Measurements from ENCODE around the gene LRRC4C.

Gene LRRC4C

DNA sequence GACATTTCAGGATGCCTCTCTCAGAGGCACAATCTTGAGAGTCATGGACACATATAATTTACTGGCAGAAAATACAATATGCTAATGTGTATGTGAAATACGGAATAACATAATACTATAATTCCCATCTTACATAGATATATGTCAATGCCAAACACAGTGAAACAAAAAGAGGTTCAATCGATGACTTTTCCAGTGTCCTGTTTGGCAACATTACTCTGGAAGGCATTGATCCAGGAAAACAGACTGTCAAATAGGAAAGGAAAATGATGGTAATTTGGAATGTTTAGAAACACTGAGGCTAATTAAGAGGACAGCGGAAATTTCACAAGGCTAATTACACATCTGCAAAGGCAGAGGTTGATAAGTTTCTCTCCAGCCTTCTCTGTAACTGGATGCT is 942.3 kb downstream of the LRRC4C start:
- no peak for DNase-seq

DNA sequence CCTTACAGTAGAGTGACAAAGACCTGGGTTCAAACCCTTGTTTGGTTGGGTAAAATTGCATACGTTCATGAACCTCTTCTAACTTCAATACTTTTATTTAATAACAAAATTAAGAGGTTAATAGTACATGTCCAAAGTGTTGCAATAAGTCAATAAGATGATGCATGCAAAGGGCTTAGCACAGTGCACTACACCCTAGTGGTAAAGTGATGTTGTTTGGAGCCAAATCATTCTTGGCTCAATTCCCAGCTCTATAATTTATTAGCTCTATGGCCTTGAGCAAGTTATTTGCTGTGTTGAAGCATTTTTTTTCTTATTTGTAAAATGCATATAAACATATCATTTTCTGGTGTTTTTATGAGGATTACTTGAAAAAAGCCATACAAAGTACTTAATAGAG is 945.3 kb downstream of the LRRC4C start:
- DNase-seq: no peak

DNA sequence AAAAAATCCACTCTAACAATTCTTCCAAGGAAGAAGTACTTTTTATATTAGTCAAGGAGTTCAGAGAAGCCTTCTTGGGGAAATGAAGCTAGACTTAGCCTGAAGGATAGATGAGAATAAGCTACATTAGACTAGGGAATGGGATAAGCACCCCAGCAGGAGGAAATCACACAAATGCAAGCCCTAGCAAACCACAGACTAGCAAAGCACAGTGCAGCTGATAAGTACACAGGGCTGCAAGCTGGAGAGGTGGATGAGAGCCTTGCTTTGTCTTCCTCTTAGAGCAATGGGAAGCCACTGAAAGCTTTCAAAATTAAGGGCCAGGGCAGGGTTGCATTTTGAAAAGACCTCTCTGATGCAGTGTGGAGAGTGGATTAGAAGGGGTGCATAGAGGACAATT is 946.2 kb downstream of the LRRC4C start:
- DNase-seq: no peak

DNA sequence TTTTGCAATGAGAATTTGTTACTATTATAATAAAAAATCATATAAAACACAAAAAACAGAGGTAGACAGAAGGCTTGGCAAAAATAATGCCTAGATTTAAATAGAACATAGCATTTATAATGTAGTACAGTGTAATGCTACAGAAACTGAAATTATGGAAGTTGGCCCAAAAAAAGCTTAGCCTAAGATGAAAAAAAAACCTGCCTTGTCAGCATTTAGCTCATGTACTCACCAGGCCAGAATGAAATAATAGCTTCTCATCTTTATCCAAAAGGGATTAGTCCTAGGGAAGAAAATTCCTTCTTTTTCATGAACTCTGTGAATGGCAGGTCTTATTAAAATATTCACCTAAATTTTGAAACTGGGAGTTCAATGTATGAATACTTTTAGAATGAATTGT is 951.1 kb downstream of the LRRC4C start:
- no peak for DNase-seq

DNA sequence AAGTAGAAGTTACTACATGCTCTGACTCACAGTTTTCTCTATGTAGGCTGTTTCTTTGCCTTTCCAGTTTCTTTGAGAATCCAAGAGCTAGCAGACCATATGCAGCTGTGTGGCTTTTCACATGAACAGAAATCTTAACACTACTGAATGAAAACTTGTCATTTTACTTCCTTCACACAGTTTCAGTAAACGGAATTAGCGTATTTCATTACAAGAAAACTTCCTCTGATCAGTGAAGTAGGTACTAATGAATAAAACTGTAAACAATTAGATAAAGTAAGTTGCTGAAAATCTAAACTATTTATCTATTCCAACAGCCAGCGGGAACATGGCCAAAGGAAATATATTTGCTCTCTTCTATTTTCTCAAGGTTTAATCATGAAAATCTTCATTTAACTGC is 953.2 kb downstream of the LRRC4C start:
- no peak for DNase-seq

DNA sequence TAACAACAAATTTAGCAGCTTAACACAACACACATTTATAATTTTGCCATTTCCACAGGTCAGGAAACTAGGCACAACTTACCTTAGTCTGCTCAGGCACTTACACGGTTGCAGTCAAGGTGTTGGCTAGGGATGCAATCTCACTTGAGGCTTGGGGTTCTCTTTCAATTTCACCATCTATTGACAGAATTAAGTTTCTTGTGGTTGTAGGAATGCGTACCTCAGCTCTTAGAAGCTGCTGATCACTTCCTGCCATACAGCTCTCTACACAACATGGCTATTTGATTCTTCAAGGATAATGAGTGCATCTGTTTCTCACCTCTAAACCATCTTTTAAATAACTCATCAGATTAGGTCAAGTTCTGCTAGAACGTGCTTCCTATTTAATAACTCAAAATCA is 968.1 kb downstream of the LRRC4C start:
- DNase-seq: no peak

DNA sequence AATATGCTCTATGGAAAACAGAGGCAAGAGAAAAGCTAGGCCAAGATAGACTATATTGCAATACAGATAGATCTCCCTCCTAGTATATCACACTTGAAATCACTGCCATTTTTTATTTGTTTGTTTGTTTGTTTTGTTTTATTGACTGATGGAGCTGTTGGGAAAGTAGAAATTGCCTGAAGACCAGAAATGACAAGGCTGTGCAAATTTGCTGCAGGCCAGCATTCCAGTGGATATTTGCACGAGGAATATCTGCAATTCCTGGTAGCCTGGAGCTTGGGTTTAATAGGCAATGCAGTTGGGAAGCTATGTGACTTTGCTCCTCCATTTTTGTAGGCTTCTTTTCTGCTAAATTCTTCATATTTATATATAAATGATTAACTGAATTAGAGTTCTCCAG is 991.7 kb downstream of the LRRC4C start:
- DNase-seq: no peak

DNA sequence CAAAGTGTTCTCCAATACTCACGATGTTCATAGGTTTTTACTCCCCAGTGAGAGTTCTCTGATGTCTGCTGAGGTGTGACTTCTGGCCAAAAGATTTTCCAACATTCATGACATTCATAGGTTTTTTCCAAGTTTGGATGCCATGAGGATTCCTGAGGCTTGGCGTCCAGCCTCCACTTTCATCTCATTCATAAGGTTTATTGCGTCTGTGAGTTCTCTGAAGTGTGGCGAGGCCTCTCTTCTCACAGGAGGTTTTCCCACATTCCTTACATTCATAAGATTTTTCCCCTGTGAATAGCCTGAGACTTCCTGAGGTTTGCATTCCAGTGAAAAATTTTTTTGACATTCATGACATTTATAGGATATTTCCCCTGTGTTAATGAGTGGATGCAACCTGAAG is 1014.1 kb downstream of the LRRC4C start:
- DNase-seq: no peak

DNA sequence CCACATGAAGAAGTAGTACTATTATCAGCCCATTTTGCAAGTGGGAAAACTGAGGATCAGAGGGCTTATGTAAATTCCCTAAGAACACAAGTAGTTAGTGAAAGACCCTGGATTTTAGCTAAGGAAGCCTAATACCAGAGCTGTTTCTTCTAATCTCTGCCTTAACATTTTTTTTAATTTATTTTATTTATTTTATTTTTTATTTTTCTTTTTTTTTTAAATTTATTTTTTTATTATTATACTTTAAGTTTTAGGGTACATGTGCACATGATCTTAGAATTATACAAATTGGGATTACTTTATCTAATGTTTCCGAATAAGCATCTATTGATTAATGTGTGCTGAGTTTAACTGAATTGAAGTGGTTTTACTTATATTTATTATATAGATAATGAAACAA is 1015.3 kb downstream of the LRRC4C start:
- no peak for DNase-seq

DNA sequence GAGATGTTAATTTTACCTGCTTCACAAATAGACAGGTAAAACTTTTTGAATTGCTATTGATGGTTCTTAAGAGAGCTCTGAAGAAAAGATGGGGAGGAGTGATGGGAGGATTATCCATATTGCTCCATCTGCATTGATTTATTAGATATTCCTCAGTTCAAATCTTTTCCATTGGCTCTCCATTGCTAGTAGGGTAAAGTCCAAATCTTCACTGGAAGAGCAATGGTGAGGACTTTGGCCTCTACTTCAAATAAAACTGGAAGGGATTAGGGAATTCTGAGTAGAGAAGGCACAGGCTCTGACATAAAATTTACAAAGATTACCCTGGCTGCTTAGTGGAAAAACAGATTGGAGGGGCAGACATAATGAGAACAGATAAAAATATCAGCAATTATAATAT is 1024.1 kb downstream of the LRRC4C start:
- DNase-seq: no peak

DNA sequence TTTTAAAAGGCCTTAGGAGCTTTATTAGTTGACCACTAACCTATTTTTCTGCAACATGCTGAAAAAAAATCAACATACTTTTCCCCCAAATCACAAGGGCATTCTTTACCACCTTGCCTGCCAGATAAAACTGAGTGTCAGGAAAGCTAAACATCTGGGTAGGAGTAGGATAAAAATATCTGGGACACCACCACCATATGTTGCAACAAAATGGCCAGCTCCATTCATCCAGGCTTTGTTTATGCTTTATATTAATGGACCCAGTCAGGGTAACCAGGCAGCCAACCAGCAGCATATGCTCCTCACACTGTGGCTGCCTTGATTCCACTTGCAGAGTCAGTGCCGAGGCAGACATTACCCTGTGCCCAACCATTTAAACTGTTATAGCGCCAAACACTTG is 1024.5 kb downstream of the LRRC4C start:
- DNase-seq: no peak

DNA sequence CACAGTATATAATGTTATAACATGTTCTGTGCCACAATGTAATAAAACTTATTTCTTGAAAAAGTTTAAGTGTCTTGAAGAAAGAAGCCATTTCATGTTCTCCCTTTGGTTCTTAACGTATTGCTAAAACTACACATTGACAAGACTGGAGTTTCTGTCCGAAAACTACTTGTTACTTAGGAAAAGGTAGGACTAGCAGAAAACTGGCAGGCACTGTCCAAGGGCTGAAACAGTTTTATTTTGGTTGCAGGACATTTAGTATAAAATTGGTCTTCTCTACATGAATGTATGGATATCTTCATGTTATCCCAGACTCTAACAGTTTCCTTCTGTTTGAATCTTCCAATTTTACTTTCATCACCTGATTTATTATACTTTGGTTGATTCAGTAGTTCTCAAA is 1027.1 kb downstream of the LRRC4C start:
- DNase-seq: no peak

DNA sequence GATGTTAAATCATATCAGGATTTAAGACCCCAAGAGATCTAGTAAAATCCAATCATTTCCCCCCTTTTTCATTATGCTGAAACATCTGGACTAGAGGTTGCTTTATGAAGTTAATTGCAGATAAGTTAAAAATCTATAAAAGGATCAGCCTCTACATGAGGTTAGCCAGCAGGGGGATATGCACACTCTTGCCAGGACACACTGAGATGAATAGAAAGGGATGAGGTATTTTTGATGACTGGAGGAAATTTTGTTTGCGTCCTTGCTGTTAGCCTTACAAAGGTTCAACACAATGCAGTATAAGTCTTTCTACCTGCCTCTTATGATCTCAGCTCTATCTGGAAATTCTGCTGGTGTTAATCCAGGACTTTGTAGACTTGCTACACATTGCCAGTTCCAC is 1034.3 kb downstream of the LRRC4C start:
- no peak for DNase-seq

DNA sequence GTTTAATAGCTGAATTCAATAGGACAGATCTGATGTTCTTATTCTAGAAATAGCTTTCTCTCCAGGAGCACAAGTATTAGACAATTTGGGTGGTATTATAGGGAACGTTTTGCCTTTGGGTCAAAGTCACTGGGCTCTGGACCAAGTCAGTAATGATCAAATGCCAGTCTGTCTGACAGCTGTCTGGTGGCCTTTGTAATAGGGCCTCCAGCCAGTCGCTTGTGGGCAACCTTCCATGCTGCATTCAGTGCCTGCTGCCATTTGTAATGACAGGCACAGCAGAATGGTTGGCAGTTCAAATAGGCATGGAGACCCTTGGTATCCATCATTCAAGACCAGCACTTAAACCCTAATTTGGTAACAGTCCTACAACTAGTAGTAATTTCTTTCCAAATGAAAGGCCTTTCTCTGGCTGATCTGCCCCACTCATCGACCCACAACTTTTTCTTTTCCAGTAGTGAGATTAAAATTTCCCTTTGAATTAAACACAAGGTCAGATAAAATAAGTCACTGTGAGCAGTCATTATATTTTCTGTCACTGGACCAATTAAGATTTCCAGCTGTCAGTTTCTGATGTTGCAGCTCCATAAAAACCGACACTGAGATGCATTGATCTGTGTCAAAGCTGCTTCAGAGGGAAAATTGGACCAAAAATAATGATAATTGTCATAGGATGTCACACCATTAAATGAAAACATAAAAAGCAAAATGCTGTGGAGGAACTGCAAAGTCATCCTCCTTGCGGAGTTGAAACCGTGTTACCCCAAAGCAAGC is 1038.1 kb downstream of the LRRC4C start:
- peak in 1 of 56 donors; percentile 14 for DNase-seq

DNA sequence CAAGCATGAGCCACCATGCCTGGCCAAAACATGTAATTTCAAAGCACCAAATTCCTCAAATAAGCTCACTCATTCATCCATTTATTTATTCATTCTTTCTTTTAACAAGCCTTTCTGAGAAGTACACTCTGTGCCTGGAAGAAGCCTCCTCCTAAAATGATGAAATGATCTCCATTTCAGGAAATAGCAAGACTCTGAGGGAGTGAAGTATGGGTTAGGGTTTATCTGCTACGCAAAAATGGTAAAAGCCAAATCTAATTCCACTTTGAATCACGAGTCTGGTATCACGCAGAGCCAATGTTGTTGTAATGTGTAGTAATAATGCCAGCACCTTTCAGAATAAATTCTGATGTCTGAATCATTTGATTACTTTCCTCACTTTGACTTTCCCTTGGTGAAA is 1041.8 kb downstream of the LRRC4C start:
- DNase-seq: no peak

DNA sequence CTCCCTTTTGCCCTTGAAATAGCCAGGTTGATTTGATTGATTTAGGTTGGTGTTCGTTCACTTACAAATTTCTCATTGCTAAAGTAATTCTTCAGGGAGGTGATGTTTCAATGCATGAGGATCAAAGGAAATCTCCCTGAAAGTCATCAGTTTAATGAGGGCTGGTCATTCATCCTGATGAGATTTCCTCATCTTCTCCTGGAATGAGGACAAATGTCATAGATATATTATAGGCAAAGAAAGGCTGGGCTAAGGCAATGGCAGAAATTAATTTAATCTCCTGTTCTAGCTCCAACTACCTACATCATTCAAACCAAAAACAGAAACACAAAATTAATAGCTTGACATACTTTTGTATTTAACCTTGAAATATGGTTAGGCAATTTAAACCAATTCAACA is 1052.1 kb downstream of the LRRC4C start:
- DNase-seq: no peak

DNA sequence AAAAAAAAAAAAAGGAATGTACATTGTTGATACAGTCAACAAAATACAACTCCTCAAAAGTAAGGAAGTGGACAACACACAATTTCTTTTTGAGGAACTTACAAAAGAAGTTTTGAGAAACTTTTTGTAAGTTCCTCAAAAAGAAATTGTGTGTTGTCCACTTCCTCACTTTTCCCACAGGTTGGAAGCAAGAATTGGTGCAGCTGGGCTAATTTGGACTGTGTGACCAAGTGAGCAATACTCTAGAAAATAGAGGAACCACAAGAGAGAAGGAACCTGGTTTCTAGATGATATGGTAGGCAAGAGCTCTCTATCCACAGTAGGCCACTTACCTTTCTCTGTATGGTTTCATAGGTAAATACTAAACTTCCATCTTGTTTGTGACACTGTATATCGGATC is 1053.8 kb downstream of the LRRC4C start:
- DNase-seq: no peak

DNA sequence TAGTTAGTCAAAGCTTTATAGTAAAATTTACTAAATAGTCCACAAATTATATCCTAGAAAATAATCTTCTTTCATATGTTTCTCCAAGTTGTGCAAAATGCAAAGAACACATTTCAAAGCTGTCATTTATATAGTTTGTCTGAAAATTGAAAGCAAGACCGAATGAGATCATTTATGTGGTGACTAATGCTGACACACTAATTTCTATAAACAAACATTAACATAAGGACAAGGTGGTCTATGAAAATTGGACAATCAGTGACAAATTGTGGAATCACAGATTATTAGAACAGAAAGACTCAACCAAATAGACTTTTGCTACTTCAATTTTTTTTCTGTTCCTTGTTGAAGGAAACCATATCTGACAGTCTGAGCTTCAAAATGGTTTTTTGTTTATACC is 1056.1 kb downstream of the LRRC4C start:
- DNase-seq: no peak

DNA sequence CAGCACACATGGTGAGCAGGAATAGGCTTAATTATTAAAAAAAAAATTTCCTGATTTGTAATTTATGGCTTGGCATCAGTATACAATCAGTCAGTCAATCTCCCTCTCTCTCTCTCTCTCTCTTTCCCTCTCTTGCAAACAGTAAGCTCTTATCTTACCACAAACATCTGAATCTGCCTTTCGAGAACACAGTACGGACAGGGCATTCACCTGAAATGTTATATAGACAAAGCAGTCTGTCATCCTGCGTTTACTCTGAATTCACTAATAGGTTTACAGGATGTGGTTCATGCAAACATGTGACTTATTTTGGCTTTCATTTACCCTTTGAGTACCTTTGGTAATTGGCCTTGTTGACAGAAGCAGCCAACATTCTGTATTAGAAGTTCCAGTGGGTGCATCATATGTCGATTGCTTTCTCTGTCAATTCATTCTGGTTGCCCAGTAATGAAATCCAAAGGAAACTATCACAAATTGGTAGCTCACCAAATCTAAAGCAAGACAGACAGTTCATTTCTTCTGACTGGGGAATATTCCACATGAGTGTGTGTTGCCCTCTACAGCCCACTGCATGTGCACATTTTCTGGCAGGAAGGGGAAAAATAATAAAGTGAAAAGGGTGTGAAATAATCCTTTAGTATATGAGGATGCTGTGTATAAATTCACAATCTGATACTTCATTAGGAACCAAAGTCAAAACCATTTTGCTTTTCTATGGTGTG is 1058.2 kb downstream of the LRRC4C start:
- peak in 1 of 56 donors; percentile 3 for DNase-seq

DNA sequence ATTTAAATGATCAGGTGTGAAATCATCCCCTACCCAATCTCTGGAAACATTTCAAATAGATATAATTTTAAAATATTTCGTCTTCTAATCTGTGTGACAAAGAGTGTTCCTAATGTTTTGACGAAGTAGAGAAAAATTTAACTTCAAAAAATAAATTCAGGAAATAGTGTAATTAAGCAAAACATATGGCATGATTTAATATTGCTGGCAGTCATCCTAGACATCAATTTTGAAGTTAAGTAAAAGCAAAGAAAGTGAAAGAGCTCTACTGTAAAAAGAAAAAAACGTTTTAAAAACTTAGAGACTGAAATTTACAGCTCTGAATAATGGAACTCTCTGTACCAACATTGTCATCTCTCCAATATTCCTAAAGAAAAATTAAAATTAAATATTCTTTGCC is 1062.3 kb downstream of the LRRC4C start:
- no peak for DNase-seq

DNA sequence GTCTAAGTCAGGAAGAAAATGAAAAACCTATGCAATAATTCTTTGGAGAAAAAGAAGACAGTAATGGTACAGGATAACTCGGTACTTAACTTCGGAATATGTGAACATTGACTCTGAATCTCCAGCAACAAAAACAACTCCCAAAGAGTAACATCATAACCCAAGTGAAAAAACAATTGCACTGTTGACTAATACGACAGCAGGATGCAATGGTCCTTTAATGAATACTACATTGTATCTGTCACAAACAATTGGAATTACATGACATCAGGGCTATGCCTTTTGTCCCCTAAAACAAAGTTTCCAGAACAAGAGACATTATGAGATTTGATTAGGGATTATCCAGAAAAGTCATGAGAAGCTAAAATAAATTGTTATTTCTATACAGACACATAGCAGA is 1065.9 kb downstream of the LRRC4C start:
- DNase-seq: no peak

DNA sequence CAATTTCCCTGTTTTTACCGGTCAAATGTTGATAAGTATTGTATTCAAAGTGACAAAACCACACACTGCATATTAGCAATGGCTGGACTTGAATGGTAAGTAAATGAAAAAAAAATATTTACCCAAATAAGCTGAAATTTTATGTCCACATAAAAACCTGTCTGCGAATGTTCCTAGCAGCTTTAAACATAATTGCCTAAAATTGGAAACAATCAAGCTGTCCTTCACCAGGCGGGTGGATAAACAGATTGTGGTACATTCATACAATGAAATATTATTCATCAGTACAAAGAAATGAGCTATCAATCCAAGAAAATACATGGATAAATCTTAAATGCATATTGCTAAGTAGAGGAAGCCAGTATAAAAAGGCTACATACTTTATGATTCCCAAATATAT is 1067.8 kb downstream of the LRRC4C start:
- no peak for DNase-seq

DNA sequence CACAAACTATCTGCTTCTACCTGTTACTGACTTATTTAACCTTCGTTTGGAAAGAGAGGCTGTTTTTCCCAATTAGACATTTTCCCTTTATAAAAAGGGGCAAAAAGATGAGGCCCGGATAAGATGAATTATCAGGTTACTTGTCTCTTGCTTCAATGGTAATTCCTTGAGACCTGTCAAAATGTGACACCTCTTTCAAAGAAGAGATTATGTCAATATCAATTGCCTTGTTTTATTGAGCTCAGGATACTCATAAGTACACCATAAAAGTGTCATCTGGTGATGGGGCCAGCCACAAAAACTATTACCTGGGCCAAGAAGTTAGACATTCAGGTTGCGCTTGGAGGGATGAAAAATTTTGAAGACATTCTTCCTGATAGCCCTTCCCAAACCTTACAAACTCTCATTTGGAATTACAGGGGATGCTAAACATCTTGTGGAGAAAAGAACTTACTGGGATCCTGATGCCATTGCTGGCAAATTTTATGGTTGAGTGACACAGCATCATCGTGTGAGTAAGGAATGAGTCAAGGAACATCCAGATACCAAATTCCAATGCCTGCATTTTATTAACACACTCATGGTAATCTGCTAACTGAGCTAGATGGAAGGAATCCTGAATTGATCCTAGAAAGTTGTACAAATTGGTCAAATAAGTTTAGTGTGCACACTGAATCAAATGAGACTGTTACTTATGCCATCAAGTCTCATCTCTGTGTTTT is 1071.2 kb downstream of the LRRC4C start:
- no peak for DNase-seq
